Fibroblast of skin of abdomen (primary cell): Measurements from ENCODE around the gene HEPACAM2.
A peak's percentile ranks its signal among the peaks of the same experiment; 100 is the strongest.

Experiments used
- DNase-seq: peaks from one replicate; pipeline ENCODE4 v3.0.0-alpha.2; 2013

HEPACAM2 gene

GRCh38 chr7:93202594-93203250 is 23.5 kb downstream of the HEPACAM2 start:
- DNase-seq = peak; percentile 1

GRCh38 chr7:93198472-93198871 is 27.8 kb downstream of the HEPACAM2 start:
- DNase-seq = no peak

GRCh38 chr7:93196336-93196735 is 29.9 kb downstream of the HEPACAM2 start:
- DNase-seq = no peak

- peak; percentile 10 for DNase-seq
These were observed 31.9 kb downstream of the HEPACAM2 start for GRCh38 chr7:93194386-93194785.

GRCh38 chr7:93188870-93189634 is 37.2 kb downstream of the HEPACAM2 start:
- no peak for DNase-seq

GRCh38 chr7:93185303-93186027 is 40.8 kb downstream of the HEPACAM2 start:
- DNase-seq = peak; percentile 4

- DNase-seq = no peak
These were observed 47.1 kb downstream of the HEPACAM2 start for GRCh38 chr7:93179173-93179572.

GRCh38 chr7:93178213-93178612 is 48.1 kb downstream of the HEPACAM2 start:
- DNase-seq = no peak

GRCh38 chr7:93176992-93177580 is 49.2 kb downstream of the HEPACAM2 start:
- DNase-seq = no peak

GRCh38 chr7:93175219-93175618 is 51.0 kb downstream of the HEPACAM2 start:
- DNase-seq = no peak

GRCh38 chr7:93172683-93173082 is 53.6 kb downstream of the HEPACAM2 start:
- DNase-seq = no peak

- no peak for DNase-seq
These were observed 54.6 kb downstream of the HEPACAM2 start for GRCh38 chr7:93171606-93172226.

GRCh38 chr7:93165447-93165846 is 60.8 kb downstream of the HEPACAM2 start:
- no peak for DNase-seq

GRCh38 chr7:93164766-93165165 is 61.5 kb downstream of the HEPACAM2 start:
- DNase-seq = no peak

- no peak for DNase-seq
These were observed 65.0 kb downstream of the HEPACAM2 start for GRCh38 chr7:93161181-93161762.

- DNase-seq = no peak
These were observed 65.9 kb downstream of the HEPACAM2 start for GRCh38 chr7:93160410-93160809.

GRCh38 chr7:93159490-93159889 is 66.8 kb downstream of the HEPACAM2 start:
- DNase-seq = no peak

- peak; percentile 35 for DNase-seq
These were observed 69.4 kb downstream of the HEPACAM2 start for GRCh38 chr7:93156884-93157283.

- peak; percentile 63 for DNase-seq
These were observed 76.0 kb downstream of the HEPACAM2 start for GRCh38 chr7:93150200-93150835.

GRCh38 chr7:93148727-93149126 is 77.5 kb downstream of the HEPACAM2 start:
- no peak for DNase-seq

GRCh38 chr7:93148144-93148543 is 78.1 kb downstream of the HEPACAM2 start, which contains the start of gene SAMD9L:
SAMD9L (minus strand) TSS chr7:93148385; CDS start chr7:93135971, 12,414 bp downstream.
- DNase-seq = no peak

- peak; percentile 57 for DNase-seq
These were observed 78.9 kb downstream of the HEPACAM2 start for GRCh38 chr7:93147363-93147762.
